Neuronal stem cell (in vitro differentiated cells): ENCODE measurements around the gene KCNT2.
"Not testable (repeated sequence)": the region's sequence is repeated elsewhere in the genome, so short reads cannot be mapped to it uniquely, and the experiment has no call there.

Experiments used
- DNase-seq: peaks from one replicate; pipeline ENCODE4 v3.0.0-alpha.2; 2013; ENCODE audit warnings: low spot score
- H2AFZ ChIP-seq: one replicate; pipeline ENCODE4 v1.6.1; 2013; ENCODE audit warnings: mild to moderate bottlenecking, low read length, inconsistent platforms
- H2AK5ac ChIP-seq: 2 replicates; pipeline ENCODE4 v1.6.1; 2013; ENCODE audit warnings: low read depth, mild to moderate bottlenecking, inconsistent platforms, low read length, moderate library complexity, mixed read lengths
- H2BK120ac ChIP-seq: 2 replicates; pipeline ENCODE4 v1.6.1; 2013; ENCODE audit warnings: low read depth, mild to moderate bottlenecking, inconsistent platforms, low read length, moderate library complexity, mixed read lengths
- H2BK12ac ChIP-seq: one replicate; pipeline ENCODE4 v1.6.1; 2013; ENCODE audit warnings: low read length, inconsistent platforms
- H2BK15ac ChIP-seq: 2 replicates; pipeline ENCODE4 v1.6.1; 2013; ENCODE audit warnings: mild to moderate bottlenecking, low read length, inconsistent platforms, mixed read lengths
- H2BK5ac ChIP-seq: one replicate; pipeline ENCODE4 v1.6.1; 2013; ENCODE audit warnings: inconsistent platforms, mild to moderate bottlenecking, low read length, moderate library complexity
- H3K14ac ChIP-seq: one replicate; pipeline ENCODE4 v1.6.1; 2013; ENCODE audit warnings: low read length, inconsistent platforms
- H3K18ac ChIP-seq: 2 replicates; pipeline ENCODE4 v1.6.1; 2013; ENCODE audit warnings: low read length, inconsistent platforms
- H3K23ac ChIP-seq: 2 replicates; pipeline ENCODE4 v1.6.1; 2013; ENCODE audit warnings: low read depth, mild to moderate bottlenecking, mixed read lengths, low read length, inconsistent platforms; ENCODE audit not compliant: poor library complexity
- H3K27ac ChIP-seq: replicated peaks from 3 replicates; pipeline ENCODE4 v1.5.1; 2013; ENCODE audit warnings: low read length, inconsistent platforms
- H3K27me3 ChIP-seq, 3 experiments: 2 replicates each; pipeline ENCODE4 v1.6.1; 2013; ENCODE audit warnings: low read length in 3 of 3, mild to moderate bottlenecking in 2 of 3, inconsistent platforms in 1 of 3, low read depth in 1 of 3, mixed read lengths in 1 of 3, moderate library complexity in 1 of 3; ENCODE audit not compliant: control insufficient read depth in 3 of 3, insufficient read depth in 3 of 3
- H3K36me3 ChIP-seq, 2 donors: replicated peaks in 1 of 2; 2 replicates each; pipeline ENCODE4 v1.6.1; 2013; ENCODE audit warnings: low read length in 2 of 2; ENCODE audit not compliant: control insufficient read depth in 2 of 2, insufficient read depth in 2 of 2
- H3K4ac ChIP-seq: 2 replicates; pipeline ENCODE4 v1.6.1; 2013; ENCODE audit warnings: inconsistent platforms, mild to moderate bottlenecking, low read length, moderate library complexity
- H3K4me1 ChIP-seq, 2 donors: 1 replicate in 1 of 2; 2 replicates in 1 of 2; pipeline ENCODE4 v1.6.1; 2013; ENCODE audit warnings: low read length in 2 of 2, low read depth in 1 of 2; ENCODE audit not compliant: control insufficient read depth in 2 of 2, insufficient read depth in 1 of 2
- H3K4me2 ChIP-seq: one replicate; pipeline ENCODE4 v1.6.1; 2013; ENCODE audit warnings: mild to moderate bottlenecking, low read length, inconsistent platforms; ENCODE audit not compliant: insufficient read depth, poor library complexity, severe bottlenecking
- H3K4me3 ChIP-seq, 2 donors: 2 replicates each; pipeline ENCODE4 v1.5.1; 2013; ENCODE audit warnings: low read length in 2 of 2, mild to moderate bottlenecking in 2 of 2, inconsistent platforms in 1 of 2, moderate library complexity in 1 of 2
- H3K79me1 ChIP-seq: one replicate; pipeline ENCODE4 v1.6.1; 2013; ENCODE audit warnings: low read depth, mild to moderate bottlenecking, inconsistent platforms, low read length, moderate library complexity
- H3K9ac ChIP-seq: one replicate; pipeline ENCODE4 v1.6.1; 2013; ENCODE audit warnings: mild to moderate bottlenecking, low read depth, low read length, inconsistent platforms; ENCODE audit not compliant: poor library complexity
- H3K9me3 ChIP-seq, 2 donors: replicated peaks in 1 of 2; 2 replicates each; pipeline versions ENCODE3 to v1.6.1; 2013; ENCODE audit warnings: low read length in 2 of 2, mild to moderate bottlenecking in 2 of 2, inconsistent platforms in 1 of 2, low read depth in 1 of 2, mixed read lengths in 1 of 2, moderate library complexity in 1 of 2; ENCODE audit not compliant: control insufficient read depth in 2 of 2, insufficient read depth in 1 of 2
- H4K8ac ChIP-seq: one replicate; pipeline ENCODE4 v1.6.1; 2013; ENCODE audit warnings: low read depth, mild to moderate bottlenecking, inconsistent platforms, low read length, moderate library complexity
- H4K91ac ChIP-seq: one replicate; pipeline ENCODE4 v1.6.1; 2013; ENCODE audit warnings: low read length, low read depth, mild to moderate bottlenecking, inconsistent platforms; ENCODE audit not compliant: poor library complexity
- WGBS, 2 donors: extraction: QIAGEN DNeasy Blood & Tissue Kit; methylation state at CpG; one replicate each; pipeline ENCODE4 v1.1.7; 2013; ENCODE audit warnings: missing lambda C conversion rate in 2 of 2, mixed read lengths in 1 of 2; ENCODE audit not compliant: insufficient read length in 2 of 2, insufficient replicate concordance in 1 of 2; ENCODE audit errors: extremely low coverage in 2 of 2; 5-methylcytosine and 5-hydroxymethylcytosine counted together

The KCNT2 gene

GRCh38 chr1:196640976-196641375, 32.7 kb upstream of the KCNT2 start:
- no peaks in the 10 kb centered on the region for H3K36me3 ChIP-seq
- H3K4me2 ChIP-seq: no peak overlapping the region
- no peaks in the 10 kb centered on the region for H3K9me3 ChIP-seq
- WGBS, 2 donors: no CpG with 5 or more reads among the region's 1 CpG
- H2BK12ac ChIP-seq: no peak overlapping the region
- H4K91ac ChIP-seq: no peak overlapping the region
- no peak overlapping the region for H2BK120ac ChIP-seq
- no peak overlapping the region for H2AFZ ChIP-seq
- H3K27ac ChIP-seq: no peak overlapping the region
- no peak overlapping the region for H2BK15ac ChIP-seq
- H3K79me1 ChIP-seq: no peaks in the 10 kb centered on the region
- H3K4me3 ChIP-seq: no peak overlapping the region
- no peak overlapping the region for H3K14ac ChIP-seq
- no peak overlapping the region for H4K8ac ChIP-seq
- H3K27me3 ChIP-seq: no peaks in the 10 kb centered on the region
- no peak overlapping the region for H3K4ac ChIP-seq
- DNase-seq: no peak
- H3K23ac ChIP-seq: no peak overlapping the region
- H3K9ac ChIP-seq: no peak overlapping the region
- H3K18ac ChIP-seq: no peak overlapping the region
- H2AK5ac ChIP-seq: no peak overlapping the region
- H2BK5ac ChIP-seq: no peak overlapping the region
- no peaks in the 10 kb centered on the region for H3K4me1 ChIP-seq

- not testable (repeated sequence) for H3K27me3 ChIP-seq, H3K14ac ChIP-seq, H3K9ac ChIP-seq, H2BK15ac ChIP-seq, H3K4me1 ChIP-seq, DNase-seq, H3K27ac ChIP-seq, H2BK5ac ChIP-seq, H3K4ac ChIP-seq, H3K36me3 ChIP-seq, H4K8ac ChIP-seq, H2AFZ ChIP-seq, H3K9me3 ChIP-seq, H3K18ac ChIP-seq, H2AK5ac ChIP-seq, H3K4me3 ChIP-seq, H2BK12ac ChIP-seq, H2BK120ac ChIP-seq, H3K79me1 ChIP-seq, H3K4me2 ChIP-seq, H4K91ac ChIP-seq, H3K23ac ChIP-seq
- WGBS, 2 donors: no CpG with 5 or more reads among the region's 5 CpGs
These were observed 31.1 kb upstream of the KCNT2 start for GRCh38 chr1:196639291-196639690.

- Histone ChIP-seq H3K9ac (no peak overlapping the region), H3K27me3 (no peaks in the 10 kb centered on the region), H2BK15ac (no peak overlapping the region), H2BK12ac (no peak overlapping the region), H3K23ac (no peak overlapping the region), H2AFZ (no peak overlapping the region), H2AK5ac (no peak overlapping the region), H3K4ac (no peak overlapping the region), H4K8ac (no peak overlapping the region), H3K79me1 (no peaks in the 10 kb centered on the region), H3K14ac (no peak overlapping the region), H3K4me1 (no peaks in the 10 kb centered on the region), H3K36me3 (no peaks in the 10 kb centered on the region), H2BK5ac (no peak overlapping the region), H3K27ac (no peak overlapping the region), H3K9me3 (no peaks in the 10 kb centered on the region), H3K4me2 (no peak overlapping the region), H2BK120ac (no peak overlapping the region), H3K18ac (no peak overlapping the region), H3K4me3 (no peak overlapping the region), H4K91ac (no peak overlapping the region)
- WGBS, 2 donors: no CpG with 5 or more reads among the region's 2 CpGs
- DNase-seq: no peak
These were observed 30.2 kb upstream of the KCNT2 start for GRCh38 chr1:196638466-196638865.

- no peak overlapping the region for H3K4me2 ChIP-seq
- no peak overlapping the region for H3K14ac ChIP-seq
- no peaks in the 10 kb centered on the region for H3K36me3 ChIP-seq
- no peak overlapping the region for H2AFZ ChIP-seq
- DNase-seq: no peak
- no peak overlapping the region for H3K27ac ChIP-seq
- H3K18ac ChIP-seq: no peak overlapping the region
- H3K79me1 ChIP-seq: no peaks in the 10 kb centered on the region
- H2BK120ac ChIP-seq: no peak overlapping the region
- H2BK5ac ChIP-seq: no peak overlapping the region
- H2BK12ac ChIP-seq: no peak overlapping the region
- H3K4ac ChIP-seq: no peak overlapping the region
- no peak overlapping the region for H4K91ac ChIP-seq
- H3K23ac ChIP-seq: no peak overlapping the region
- no peak overlapping the region for H4K8ac ChIP-seq
- no peak overlapping the region for H3K9ac ChIP-seq
- no peak overlapping the region for H2BK15ac ChIP-seq
- no peaks in the 10 kb centered on the region for H3K4me1 ChIP-seq
- no peaks in the 10 kb centered on the region for H3K9me3 ChIP-seq
- WGBS, 2 donors: no CpG with 5 or more reads among the region's 6 CpGs
- no peak overlapping the region for H3K4me3 ChIP-seq
- H2AK5ac ChIP-seq: no peak overlapping the region
- no peaks in the 10 kb centered on the region for H3K27me3 ChIP-seq
These were observed 29.4 kb upstream of the KCNT2 start for GRCh38 chr1:196637606-196638005.
